ENCODE data around the gene IL20RB. TPM values are rescaled to one million over a fixed set of nuclear protein-coding genes. Genes with fewer than 3 reads are reported as not detected.

Gene IL20RB
- total and polyA plus RNA-seq, 2 donors (not counting 3 experiments of a cell fraction or from before 2014, with no cell fraction given), result 0.79 to 1.6 TPM

DNA sequence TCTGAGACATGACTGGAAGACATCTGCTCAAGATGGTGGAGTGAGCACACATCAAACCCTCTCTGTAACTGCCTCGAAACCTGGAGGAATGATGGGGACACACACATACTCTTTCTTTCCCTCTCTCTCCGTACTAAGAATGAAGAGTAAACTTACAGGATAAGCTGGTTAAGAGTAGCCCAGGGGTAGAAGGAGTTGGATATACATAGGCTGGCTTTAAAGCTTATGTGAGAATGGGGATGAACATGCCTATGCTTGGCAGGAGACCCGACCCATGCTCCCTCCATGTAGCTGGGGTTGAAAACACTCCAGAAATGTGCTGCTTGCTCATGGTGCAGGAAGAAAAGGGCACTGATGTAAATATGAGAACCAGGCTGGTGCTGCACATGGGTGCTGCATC, 68.9 kb downstream of the IL20RB start:
- Histone ChIP-seq H3K9me3 (replicated peaks; ENCODE audit: control insufficient read depth, insufficient read depth, low read length) (no peaks in the 10 kb centered on the region), H2AFZ (ENCODE audit: low read depth, low read length) (no peak overlapping the region), H4K20me1 (replicated peaks; ENCODE audit: control insufficient read depth, extremely low read depth, insufficient read depth, low read length) (no peaks in the 10 kb centered on the region), H3K9ac (replicated peaks; ENCODE audit: extremely low read depth, insufficient read depth, low read length) (no peak overlapping the region), H3K4me3 (replicated peaks in 1 of 3; ENCODE audit: insufficient read depth in 1 of 3, low read depth in 1 of 3, low read length in 3 of 3) (no peak overlapping the region), H3K27ac (ENCODE audit: insufficient read depth, low read depth, low read length) (no peak overlapping the region), H3K36me3 (ENCODE audit: control insufficient read depth in 2 of 2, extremely low read depth in 1 of 2, insufficient read depth in 2 of 2, low read length in 2 of 2) (no peaks in the 10 kb centered on the region), H3K4me2 (ENCODE audit: insufficient read depth, low read length) (no peak overlapping the region), H3K9me1 (replicated peaks; ENCODE audit: control insufficient read depth, extremely low read depth, insufficient read depth, low read length) (no peaks in the 10 kb centered on the region), H3K79me2 (ENCODE audit: control insufficient read depth, insufficient read depth, low read length) (no peaks in the 10 kb centered on the region), H3K4me1 (ENCODE audit: control insufficient read depth, extremely low read depth, insufficient read depth, low read length) (no peaks in the 10 kb centered on the region), H3K27me3 (ENCODE audit: control insufficient read depth in 2 of 2, insufficient read depth in 2 of 2, low read length in 2 of 2) (peaks cover 3 to 7% of the 10 kb centered on the region in 2 experiments)
- ChIA-PET POLR2A (no interaction called here), CTCF (interaction anchor here (3.9 kb wide), 1 partner anchor 13 kb away, joined by 16 read pairs; no protein-coding TSS in a partner anchor)
- FAIRE-seq (no peak), DNase-seq (ENCODE audit: low read depth, low spot score) (no peak)
- no TSS peak for BruUV-seq (replicated peaks)
- dilution Hi-C loops (cut with MboI; ENCODE audit: extremely low pct_ligation_motif_present, low sequenced_read_pairs), result no loop called here
- intact Hi-C loops (cut with micrococcal nuclease), result no loop called here
- no peak for TF ChIP-seq EZH2 (IDR thresholded peaks at IDR 0.05; ENCODE audit: borderline replicate concordance, low read depth, low read length, severe bottlenecking)
- no peak for TF ChIP-seq POLR2AphosphoS5 (IDR thresholded peaks at IDR 0.05; ENCODE audit: insufficient read depth, low read depth, low read length)
- no peak for TF ChIP-seq CTCF (IDR thresholded peaks at IDR 0.05; ENCODE audit: extremely low read depth in 1 of 2, insufficient read depth in 1 of 2, low read depth in 1 of 2, low read length in 2 of 2)
- TF ChIP-seq GATA2 (IDR thresholded peaks at IDR 0.05; ENCODE audit: insufficient read depth, insufficient read length, low read depth, low read length), result no peak
- TF ChIP-seq POLR2A (IDR thresholded peaks at IDR 0.05; ENCODE audit: low read depth, low read length), result no peak
- no peak for TF ChIP-seq MYC (IDR thresholded peaks at IDR 0.05; ENCODE audit: low read depth, low read length)
- no peak for TF ChIP-seq JUN (IDR thresholded peaks at IDR 0.05; ENCODE audit: borderline replicate concordance, insufficient read depth, insufficient read length, low read depth)
- TF ChIP-seq FOS (IDR thresholded peaks at IDR 0.05; ENCODE audit: borderline replicate concordance, insufficient read depth, low read length), result no peak
- no peak for TF ChIP-seq MAX (IDR thresholded peaks at IDR 0.05; ENCODE audit: insufficient read depth, insufficient read length)

Data from endothelial cell of umbilical vein (primary cell).